ENCODE data around the gene ZMYND10.

The ZMYND10 gene

DNA sequence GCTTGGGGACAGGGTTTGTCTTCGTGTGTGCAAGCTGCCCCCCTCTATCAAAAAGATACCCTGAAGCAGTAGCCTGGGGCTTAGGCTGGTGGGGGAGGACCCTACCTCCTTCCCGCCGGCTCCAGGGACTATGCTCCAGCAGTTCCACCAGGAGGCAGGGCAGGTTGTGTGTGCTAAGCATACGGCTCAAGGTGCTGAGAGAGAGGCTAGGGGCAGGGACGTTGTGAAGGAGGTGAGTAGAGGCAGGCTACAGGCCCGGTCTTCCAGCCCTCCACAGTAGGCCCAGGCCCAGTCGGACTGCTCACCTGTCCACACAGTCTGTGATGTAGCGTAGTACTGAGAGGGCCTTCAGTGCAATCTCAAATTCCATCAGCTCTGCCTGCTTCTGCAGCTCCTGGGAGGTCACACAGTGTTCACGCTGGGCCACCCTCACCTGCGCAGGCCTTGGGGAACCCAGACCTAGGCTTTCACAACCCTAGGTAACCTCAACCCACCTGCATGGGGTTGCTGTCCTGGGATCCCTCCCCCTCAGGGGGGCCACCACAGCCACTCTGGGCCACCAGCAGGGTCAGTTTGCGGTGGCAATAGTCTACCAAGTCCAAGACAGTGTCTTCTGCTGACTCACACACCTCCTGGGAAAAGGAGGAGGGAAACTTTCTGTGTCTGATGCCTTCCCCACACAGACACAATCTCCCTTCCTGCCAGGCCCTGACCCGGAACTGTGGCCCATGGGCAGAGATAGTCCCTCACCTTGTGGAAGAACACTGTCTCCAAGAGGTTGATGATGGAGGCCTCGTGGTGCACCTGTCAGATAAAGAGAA is 2.5 kb downstream of the ZMYND10 start:
- no peak for DNase-seq

DNA sequence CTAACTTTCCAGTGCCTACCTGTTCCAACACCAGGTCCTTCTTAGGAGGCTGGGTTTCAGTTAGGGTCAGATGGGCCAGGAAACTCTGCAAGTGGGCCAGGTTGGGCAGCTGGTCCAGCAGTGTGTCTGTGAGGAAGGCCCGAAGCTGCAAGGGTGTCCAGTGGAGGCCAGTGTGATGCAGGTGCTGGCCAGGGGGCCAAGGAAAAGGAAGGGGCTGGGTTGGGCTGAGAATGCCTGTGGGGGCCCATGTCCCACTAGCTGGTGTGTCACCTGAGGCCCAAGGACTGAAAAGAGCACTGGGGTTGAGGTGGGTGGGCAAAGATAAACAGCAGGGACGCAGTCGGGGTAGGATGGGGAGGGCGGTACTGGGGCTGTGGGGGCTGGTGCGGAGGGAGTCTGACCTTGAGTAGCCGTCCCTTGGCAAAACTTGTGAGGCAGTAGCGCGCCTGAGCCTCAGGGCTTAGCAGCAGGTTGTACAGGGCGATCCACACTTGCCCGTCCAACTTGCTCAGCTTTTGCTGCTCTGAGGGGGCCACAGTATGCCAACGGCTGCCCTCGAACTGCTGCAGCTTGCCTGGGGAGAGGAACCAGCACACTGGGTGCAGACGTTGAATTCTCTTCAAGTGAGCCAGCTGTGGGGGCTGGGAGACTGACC is 3.4 kb downstream of the ZMYND10 start:
- DNase-seq: no peak

DNA sequence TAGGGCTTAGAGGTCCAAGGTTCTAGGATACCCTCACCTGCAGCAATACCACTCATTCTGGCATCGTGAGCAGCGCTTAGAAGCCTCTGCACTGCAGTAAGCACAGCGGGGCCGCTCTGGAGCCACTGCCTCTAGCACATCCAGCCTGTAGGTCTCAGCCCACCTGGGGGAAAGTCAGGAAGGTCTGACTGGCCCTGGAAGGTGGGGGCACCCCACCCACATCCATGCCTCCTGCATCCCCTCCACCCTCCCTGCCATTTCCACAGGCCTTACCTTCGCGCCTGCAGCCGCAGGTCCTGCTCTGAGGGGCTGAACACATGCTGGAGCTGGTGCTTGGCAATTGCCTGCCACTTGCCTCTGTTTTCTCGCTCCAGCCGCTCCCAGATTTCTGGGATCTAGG is 4.0 kb downstream of the ZMYND10 start:
- DNase-seq: no peak

DNA sequence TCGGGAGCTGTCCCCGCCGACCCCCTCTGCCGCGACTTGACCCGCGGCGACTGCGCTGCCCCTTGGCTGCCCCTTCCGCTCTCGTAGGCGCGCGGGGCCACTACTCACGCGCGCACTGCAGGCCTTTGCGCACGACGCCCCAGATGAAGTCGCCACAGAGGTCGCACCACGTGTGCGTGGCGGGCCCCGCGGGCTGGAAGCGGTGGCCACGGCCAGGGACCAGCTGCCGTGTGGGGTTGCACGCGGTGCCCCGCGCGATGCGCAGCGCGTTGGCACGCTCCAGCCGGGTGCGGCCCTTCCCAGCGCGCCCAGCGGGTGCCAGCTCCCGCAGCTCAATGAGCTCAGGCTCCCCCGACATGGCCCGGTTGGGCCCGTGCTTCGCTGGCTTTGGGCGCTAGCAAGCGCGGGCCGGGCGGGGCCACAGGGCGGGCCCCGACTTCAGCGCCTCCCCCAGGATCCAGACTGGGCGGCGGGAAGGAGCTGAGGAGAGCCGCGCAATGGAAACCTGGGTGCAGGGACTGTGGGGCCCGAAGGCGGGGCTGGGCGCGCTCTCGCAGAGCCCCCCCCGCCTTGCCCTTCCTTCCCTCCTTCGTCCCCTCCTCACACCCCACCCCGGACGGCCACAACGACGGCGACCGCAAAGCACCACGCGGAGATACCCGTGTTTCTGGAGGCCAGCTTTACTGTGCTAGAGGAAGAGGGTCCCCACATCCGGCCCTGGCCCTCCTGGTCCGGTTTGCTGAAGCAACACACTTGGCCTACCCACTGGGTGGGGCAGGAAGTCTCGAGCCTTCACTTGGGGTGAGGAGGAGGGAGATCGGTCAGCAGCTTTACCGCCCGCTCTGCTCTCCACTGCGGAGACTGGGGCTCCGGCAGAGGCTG is 4.8 kb downstream of the ZMYND10 start, which contains the start of gene RASSF1:
Gene RASSF1 (minus strand): TSS at position 389 of the 882 bp plus-strand sequence. CDS start 31 bp downstream, at position 358.
- peak in 5 of 6 experiments; percentile 24 to 58 (median 36) for DNase-seq

DNA sequence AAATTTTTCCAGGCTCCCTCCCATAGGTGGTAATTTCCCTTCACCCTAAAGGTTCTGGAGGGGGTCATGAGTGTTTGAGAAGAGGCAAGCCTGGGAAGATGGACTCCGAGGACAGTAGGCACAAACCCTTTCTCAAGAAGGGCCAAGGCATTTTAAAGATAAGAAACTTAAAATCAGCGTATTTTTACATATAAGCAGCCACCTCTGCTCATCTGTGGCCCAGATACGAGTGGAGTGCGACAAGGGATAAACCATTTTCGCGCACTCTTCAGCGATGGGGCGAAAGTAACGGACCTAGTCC is 5.4 kb downstream of the ZMYND10 start:
- DNase-seq: no peak

DNA sequence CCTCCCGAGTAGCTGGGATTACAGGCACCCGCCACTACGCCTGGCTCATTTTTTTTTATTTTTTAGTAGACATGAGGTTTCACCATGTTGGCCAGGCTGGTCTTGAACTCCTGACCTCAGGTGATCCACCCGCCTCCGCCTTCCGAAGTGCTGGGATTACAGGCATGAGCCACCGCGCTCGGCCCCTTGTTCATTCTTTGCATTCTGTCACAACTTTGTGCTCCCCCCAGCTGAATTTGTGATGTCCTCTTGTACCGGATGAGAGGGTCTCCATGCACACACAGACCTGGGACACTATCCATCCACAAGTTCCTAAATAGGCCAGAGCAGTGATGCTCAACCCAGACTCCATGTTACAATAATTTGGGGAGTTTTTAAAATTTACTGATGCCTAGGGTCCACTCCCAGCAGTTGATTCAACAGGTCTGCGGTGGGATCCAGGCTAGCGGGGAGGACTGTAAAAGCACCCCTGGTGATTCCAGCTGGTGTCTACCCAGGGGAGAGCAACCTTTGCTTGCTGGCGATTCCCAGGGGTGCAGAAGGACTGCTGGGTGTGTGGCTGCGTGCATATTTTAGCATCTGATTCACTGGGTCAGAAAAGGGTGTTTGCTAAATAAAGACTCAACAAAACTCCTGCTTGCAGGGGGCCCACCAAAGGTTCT is 5.9 kb downstream of the ZMYND10 start:
- no peak for DNase-seq

DNA sequence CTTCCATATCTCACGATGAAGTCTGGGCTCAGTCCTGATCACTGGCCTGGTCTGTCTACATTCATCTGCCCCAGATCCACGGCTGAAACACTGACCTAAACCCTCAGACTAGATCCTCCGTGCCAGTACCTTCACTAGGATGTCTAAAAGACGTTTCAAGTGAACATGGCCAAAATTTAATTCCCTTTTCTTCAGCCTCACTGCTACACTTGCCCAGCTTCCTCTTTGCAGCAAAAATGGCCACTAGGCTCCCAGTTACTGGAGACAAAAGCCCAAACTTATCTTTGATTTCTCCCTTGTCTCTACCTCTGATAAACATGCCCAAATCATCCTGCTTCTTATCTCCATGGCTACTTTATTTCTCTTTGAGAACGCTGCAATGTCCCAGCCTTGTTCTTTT is 6.6 kb downstream of the ZMYND10 start:
- no peak for DNase-seq

DNA sequence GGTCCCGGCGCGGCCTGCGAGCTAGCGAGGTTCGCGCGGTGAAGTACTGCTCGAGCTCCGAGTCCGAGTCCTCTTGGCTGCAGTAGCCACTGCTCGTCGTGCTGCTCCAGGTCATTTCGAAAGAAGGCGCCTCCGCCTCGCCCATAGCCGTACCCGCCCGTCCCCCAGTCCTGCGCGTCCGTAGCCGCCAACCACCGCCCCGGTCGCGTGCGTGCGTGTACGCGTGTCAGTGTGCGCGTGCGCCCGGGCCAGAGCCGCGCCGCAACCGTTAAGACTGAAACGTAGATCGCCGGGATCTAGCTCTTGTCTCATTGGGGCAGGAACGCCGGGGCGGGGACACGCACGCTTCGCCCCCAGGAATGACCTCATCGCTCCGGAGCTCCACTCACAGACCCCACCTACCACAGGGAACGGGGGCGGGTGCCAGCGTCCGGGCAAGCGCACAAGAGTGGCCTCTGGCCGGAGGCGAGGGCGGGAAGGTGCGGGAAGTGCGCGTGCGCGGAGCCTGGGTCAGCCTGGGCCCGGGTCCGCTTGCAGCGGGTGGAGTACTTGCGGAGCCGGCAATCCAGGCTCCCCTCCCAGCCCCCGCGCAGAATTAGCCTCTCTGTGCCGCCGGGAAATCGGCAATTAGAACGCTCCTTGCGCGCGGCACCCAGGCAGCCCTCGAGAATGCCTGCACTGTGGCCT is 8.2 kb downstream of the ZMYND10 start:
- peak; percentile 84 to 94 (median 88) for DNase-seq

DNA sequence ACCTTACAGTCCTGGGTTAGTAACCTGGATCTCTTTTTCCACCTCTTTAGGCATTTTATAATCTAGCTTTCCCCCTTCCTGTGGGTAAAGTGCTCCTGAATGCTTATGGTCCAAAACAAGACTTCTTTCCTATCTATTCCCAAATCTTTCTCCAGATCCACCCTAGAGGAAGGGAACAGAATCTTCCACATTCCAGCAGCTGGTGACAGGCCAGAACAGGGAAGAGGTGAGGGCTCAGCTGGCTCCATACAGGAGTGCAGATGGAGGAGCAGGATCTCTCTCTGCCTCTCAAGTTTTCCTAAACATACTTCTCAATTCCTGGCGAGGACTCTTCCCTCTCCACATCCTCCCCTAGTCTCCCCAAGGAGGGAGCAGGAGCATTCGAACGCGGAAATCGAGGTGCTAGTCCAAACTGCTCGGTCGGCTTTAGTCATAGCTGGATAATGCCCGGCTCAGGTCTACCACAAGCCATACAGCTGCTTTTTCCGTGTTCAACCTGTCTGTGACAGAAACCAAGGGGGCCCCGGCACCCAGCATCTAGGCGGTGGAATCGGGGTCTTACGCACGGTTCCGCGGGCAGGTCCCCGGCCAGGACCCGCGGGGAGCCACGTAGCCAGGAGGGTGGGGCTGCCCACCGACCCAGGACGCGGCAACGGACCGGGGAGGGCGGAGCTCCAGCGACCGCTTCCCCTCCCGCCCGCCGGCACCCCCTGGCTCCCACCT is 8.9 kb downstream of the ZMYND10 start:
- no peak for DNase-seq

DNA sequence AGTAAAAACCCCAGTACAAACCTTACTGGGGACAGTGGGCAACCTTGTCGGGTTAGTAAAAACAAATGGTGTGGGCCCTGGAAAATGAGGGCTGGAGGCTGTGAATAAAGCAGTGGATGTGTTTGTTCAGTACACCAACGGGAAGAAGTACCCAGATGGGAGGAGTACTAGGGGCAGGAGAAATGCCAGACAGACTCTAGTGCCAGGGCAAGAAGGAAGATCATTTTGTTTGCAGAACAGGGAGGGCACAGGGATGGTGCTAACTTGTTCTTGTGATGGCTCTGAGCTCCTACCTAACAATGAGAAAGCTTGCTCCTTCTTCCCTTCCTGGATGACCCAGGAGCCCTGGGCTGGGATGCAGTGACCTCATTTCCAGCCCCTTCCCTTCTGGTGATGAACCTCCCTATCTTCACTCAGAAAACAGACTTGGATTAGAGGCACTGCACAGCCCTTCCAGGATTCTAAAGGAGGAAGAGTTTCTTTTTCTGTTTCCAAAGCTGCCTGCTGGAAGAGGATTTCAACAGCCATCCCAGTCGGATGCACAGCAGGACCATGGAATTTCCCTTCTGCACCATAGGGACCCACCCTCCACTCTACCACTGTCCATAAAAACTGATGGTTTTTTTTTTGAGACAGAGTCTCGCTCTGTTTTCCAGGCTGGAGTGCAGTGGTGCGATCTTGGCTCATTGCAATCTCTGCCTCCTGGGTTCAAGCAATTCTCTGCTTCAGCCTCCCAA is 11.0 kb downstream of the ZMYND10 start:
- no peak for DNase-seq

DNA sequence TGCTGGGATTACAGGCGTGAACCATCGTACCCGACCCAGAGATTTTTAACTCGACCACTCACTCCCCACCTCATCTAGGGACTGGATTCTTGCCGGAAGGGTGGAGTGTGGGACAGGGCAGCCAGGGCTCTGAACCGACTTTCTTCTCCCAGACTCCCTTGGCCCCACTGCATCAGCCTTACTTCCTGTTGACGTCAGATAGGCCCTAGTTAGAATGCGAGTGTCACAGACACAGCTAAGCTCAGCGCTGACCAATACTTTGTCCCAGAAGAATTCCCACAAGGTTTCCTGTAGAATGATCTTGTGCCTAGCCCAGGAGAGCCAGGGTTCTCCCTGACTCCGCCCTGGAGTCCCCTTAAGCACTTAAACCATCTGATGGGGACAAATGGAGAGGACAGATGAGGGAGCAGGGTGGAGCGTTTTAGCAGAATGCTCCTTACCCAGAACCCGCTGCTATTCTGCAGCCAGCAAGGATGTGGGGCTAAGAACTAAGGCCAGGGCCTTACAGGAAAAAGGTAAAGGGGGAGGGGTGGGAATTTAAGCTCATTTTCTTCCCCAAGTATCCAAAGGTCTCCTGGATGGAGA is 11.7 kb downstream of the ZMYND10 start:
- DNase-seq: no peak

DNA sequence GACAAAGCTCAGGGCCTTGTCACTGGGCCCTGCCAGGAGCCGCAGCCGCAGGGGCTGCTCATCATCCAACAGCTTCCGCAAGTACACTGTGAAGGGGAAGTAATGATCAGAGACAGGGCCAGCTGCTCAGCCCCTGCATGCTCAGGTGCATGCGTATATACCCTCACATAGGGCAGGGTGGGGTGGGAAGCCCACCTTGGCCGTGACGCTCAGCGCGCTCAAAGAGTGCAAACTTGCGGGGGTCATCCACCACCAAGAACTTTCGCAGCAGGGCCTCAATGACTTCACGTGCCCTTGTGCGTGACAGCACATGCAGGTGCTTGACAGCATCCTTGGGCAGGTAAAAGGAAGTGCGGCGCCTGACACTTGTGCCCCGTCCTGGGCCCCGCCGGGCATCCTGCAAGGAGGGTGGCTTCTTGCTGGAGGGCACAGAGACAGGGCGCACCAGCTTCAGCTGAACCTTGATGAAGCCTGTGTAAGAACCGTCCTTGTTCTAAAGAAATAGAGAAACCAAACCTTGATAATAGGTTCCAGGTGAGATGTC is 14.1 kb downstream of the ZMYND10 start:
- DNase-seq: no peak

DNA sequence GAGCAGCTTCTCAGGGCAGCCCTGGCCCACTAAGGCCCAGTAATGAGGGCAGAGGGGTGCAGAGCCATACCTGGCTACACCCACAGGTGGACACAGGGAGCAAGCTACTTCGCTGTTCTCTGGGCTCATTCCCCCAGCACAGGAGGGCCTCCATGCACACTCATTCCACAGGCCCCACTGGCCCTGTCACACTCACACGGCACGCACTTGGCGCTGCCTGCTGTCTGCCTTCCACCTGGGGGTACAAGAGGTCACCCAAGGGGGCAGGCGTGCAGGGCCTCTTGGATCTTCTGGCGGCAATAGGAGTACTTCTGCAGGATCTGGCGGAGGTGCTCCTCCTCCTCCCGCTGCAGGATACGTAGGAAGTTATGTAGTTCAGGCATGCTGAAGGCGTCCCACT is 15.2 kb downstream of the ZMYND10 start:
- DNase-seq: no peak

DNA sequence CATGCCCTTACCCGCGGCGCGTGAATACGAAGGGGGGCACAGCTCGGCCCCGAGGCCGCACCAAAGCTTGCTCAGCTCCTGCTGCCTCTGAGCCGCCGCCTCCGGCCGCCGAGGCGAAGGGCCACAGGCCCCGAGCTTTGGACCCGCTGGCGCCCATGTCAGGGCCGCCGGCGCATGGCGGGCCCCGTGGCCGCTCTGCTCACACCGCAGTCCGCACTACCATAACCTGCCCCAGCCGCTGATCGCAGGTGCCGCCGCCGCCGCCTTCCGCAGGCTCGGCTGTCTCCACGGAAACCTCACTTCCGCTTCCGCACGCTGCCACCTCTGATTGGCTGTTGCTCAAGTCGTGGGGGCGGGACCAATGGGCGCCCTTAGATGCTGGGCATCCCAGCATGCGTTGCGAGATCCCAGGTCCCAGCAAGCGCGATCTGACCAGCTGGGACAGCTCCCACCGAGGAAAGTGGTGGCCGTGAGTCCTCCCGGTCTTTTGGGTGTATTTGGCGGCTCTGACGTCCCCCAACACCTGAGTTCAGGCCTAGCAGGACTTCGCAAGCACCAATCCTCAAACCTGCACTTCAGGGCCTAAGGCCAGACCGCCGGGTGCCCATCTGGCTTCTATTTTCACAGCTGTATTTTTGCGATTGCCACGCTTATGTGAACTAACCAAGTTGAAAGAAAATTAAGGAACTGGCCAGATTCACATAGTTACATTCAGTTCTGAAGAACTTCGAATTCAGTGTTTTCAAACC is 17.4 kb downstream of the ZMYND10 start, which contains the start of gene TUSC2:
Gene TUSC2 (minus strand): TSS at position 281 of the 749 bp plus-strand sequence. CDS start 124 bp downstream, at position 157.
- peak; percentile 87 to 94 (median 92) for DNase-seq

DNA sequence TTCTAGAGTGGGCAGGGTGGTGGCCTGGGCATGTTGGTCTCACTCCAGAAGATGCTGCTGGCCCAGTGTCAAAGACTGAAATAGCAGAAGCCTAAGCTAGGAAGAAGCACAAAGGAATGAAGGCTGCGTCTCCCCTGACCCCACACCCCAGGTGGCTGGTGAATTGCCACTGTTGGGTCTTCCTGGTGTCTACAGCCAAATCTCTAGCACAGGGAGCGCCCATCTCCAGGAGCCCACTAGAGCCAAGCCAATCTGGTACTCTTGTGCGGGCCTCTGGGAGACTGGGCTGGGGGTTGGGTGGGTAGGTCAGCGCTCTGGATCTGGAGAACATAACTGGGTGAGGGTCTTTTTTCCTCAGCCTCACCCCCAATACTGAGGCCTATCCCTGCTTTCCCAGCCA is 18.4 kb downstream of the ZMYND10 start:
- DNase-seq: no peak

DNA sequence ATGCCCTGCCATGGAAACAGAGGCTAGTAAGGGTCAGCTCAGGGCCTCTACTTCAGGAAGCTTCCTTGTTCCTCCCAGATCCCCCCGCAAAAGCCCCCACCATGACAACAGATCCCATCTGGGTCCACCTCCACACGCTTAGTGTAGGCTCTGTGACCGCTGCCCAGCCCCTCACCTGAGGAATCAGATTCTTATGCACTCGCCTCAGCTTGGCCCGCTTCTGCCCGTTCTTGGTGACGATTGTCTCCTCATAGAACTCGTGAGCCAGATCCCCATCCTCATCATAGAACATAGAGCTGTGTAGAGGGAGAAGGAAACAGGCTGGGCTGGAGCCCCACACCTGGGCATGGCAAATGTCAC is 19.4 kb downstream of the ZMYND10 start:
- DNase-seq: no peak

DNA sequence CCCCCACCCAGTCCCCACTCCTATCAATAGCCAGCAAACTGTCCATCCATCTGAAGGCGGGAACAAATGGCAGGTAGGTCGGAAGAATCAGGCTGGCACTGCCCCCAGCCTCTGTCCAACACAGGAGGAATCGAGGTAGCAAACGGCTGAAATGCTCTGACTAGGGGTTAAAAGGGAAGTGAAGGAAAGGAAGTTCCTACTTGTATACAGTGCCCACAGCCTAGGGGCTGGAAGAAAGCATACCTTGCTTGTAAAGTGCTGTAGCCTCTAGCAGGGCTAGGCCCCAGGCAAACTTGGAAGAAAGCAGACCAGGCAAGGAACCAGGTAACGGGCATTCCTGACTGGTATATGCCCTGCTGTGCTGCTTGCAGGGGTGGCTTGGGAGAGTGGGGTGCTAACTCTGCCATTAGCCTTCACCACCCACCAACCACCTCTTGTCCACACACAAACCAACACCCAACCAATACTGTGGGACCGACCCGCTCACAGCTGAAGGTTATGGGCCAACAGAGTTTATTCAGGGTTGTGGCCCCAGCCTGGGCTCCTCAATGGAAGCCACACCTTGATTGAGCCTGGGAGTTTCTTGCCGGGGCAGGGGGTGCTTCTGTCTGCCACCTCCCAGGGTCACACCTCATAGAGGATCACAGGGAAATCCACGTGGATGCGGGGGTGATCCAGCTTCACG is 19.9 kb downstream of the ZMYND10 start:
- no peak for DNase-seq

DNA sequence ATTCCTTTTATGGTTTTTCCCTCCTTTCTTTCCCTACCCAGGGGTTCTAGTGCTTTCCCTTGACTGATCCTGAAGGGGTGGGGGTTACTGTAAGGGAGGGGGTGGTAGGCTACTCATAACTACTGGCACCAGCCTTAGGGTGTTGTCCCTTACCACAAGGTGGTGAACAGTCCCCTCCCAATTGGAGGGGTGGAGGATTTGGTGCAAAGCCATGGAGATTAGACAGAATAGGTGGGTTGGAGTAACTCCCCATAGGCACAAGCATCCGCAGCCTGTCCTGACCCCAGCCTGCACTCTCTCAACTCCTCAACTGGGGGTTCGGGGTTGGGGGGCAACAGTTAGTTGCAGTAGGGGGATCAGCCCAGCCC is 20.4 kb downstream of the ZMYND10 start:
- DNase-seq: no peak
